Chondrocyte (in vitro differentiated cells): Measurements from ENCODE around the gene ITIH4. TPM values are rescaled to one million over a fixed set of nuclear protein-coding genes. Genes with fewer than 3 reads are reported as not detected.

Experiments
- DNase-seq: peaks from one replicate; pipeline ENCODE4 v3.0.0; 2021; ENCODE audit warnings: mixed read lengths, low spot score
- H3K27ac Mint-ChIP-seq: one replicate; pipeline ENCODE4 v1.8.0; 2021; ENCODE audit warnings: mild to moderate bottlenecking, moderate library complexity, mixed read lengths; ENCODE audit not compliant: unreplicated experiment
- H3K27me3 Mint-ChIP-seq: 2 replicates; pipeline ENCODE4 v1.8.0; 2021; ENCODE audit warnings: low read depth, mixed read lengths
- H3K36me3 Mint-ChIP-seq: 2 replicates; pipeline ENCODE4 v1.8.0; 2021; ENCODE audit warnings: low read depth, mixed read lengths
- H3K4me1 Mint-ChIP-seq: 2 replicates; pipeline ENCODE4 v1.8.0; 2021; ENCODE audit warnings: low read depth, mild to moderate bottlenecking, mixed read lengths
- H3K4me3 Mint-ChIP-seq: one replicate; pipeline ENCODE4 v1.8.0; 2021; ENCODE audit warnings: mild to moderate bottlenecking, moderate library complexity, mixed read lengths; ENCODE audit not compliant: unreplicated experiment
- H3K9me3 Mint-ChIP-seq: 2 replicates; pipeline ENCODE4 v1.8.0; 2021; ENCODE audit warnings: low read depth, mixed read lengths
- CTCF ChIP-seq: fragments of 200-600 bp; sonication (generic); IDR thresholded peaks from 2 replicates; pipeline ENCODE4 v1.5.0; 2021; ENCODE audit warnings: antibody characterized with exemption, mild to moderate bottlenecking, moderate library complexity
- total RNA-seq: library from RNA; stranded (reverse); gene quantifications from 3 replicates; pipeline ENCODE4 v1.2.1, GENCODE V29; 2021

Gene ITIH4
- total RNA-seq, 1 donor from 2014 or later: 5.2 TPM

GRCh38 chr3:52819936-52820335, 10.5 kb downstream of the ITIH4 start:
- no peaks in the 10 kb centered on the region for H3K27me3 Mint-ChIP-seq
- no peak overlapping the region for H3K27ac Mint-ChIP-seq
- no peak for TF ChIP-seq CTCF
- no peaks in the 10 kb centered on the region for H3K36me3 Mint-ChIP-seq
- H3K4me1 Mint-ChIP-seq: no peaks in the 10 kb centered on the region
- H3K9me3 Mint-ChIP-seq: no peaks in the 10 kb centered on the region
- DNase-seq: no peak
- H3K4me3 Mint-ChIP-seq: no peak overlapping the region

- Mint-ChIP-seq H3K27ac (no peak overlapping the region), H3K9me3 (no peaks in the 10 kb centered on the region), H3K27me3 (no peaks in the 10 kb centered on the region), H3K36me3 (no peaks in the 10 kb centered on the region), H3K4me1 (no peaks in the 10 kb centered on the region), H3K4me3 (no peak overlapping the region)
- no peak for DNase-seq
- TF ChIP-seq CTCF: no peak
Observed at GRCh38 chr3:52817860-52818259, 12.6 kb downstream of the ITIH4 start.

GRCh38 chr3:52817221-52817620, 13.3 kb downstream of the ITIH4 start:
- TF ChIP-seq CTCF: no peak
- Mint-ChIP-seq H3K9me3 (no peaks in the 10 kb centered on the region), H3K4me1 (no peaks in the 10 kb centered on the region), H3K27me3 (no peaks in the 10 kb centered on the region), H3K36me3 (no peaks in the 10 kb centered on the region), H3K4me3 (no peak overlapping the region), H3K27ac (no peak overlapping the region)
- no peak for DNase-seq

- Mint-ChIP-seq H3K36me3 (no peaks in the 10 kb centered on the region), H3K4me1 (no peaks in the 10 kb centered on the region), H3K27me3 (no peaks in the 10 kb centered on the region), H3K4me3 (no peak overlapping the region), H3K27ac (no peak overlapping the region), H3K9me3 (no peaks in the 10 kb centered on the region)
- TF ChIP-seq CTCF: no peak
- DNase-seq: no peak
Observed at GRCh38 chr3:52816654-52817053, 13.8 kb downstream of the ITIH4 start.

GRCh38 chr3:52816199-52816598, 14.3 kb downstream of the ITIH4 start:
- Mint-ChIP-seq H3K4me3 (no peak overlapping the region), H3K36me3 (no peaks in the 10 kb centered on the region), H3K27ac (no peak overlapping the region), H3K9me3 (no peaks in the 10 kb centered on the region), H3K4me1 (no peaks in the 10 kb centered on the region), H3K27me3 (no peaks in the 10 kb centered on the region)
- TF ChIP-seq CTCF: no peak
- DNase-seq: no peak
